Measurements from ENCODE around the gene SELENON. TPM values are rescaled to one million over a fixed set of nuclear protein-coding genes. Genes with fewer than 3 reads are reported as not detected.
A peak's percentile ranks its signal among the peaks of the same experiment; 100 is the strongest.

SELENON gene
- total RNA-seq, 1 donor from 2014 or later = 146 TPM

GRCh38 chr1:25863486-25864262, 63.7 kb downstream of the SELENON start:
- Mint-ChIP-seq H3K4me3 (peak overlapping the region; percentile 56), H3K27me3 (ENCODE audit: low read depth) (no peaks in the 10 kb centered on the region), H3K4me1 (peaks cover 42% of the 10 kb centered on the region), H3K27ac (ENCODE audit: unreplicated experiment) (no peak overlapping the region), H3K36me3 (ENCODE audit: low read depth) (peaks cover 10% of the 10 kb centered on the region), H3K9me3 (no peaks in the 10 kb centered on the region)
- no peak for DNase-seq (ENCODE audit: low read depth, low spot score)
- TF ChIP-seq CTCF (conservative IDR thresholded peaks at IDR 0.05) = no peak

GRCh38 chr1:25864434-25864833, 64.4 kb downstream of the SELENON start:
- no peak for TF ChIP-seq CTCF (conservative IDR thresholded peaks at IDR 0.05)
- no peak overlapping the region for H3K27ac Mint-ChIP-seq (ENCODE audit: unreplicated experiment)
- H3K4me1 Mint-ChIP-seq = peaks cover 36% of the 10 kb centered on the region
- H3K36me3 Mint-ChIP-seq (ENCODE audit: low read depth) = peaks cover 10% of the 10 kb centered on the region
- H3K9me3 Mint-ChIP-seq = no peaks in the 10 kb centered on the region
- no peaks in the 10 kb centered on the region for H3K27me3 Mint-ChIP-seq (ENCODE audit: low read depth)
- DNase-seq (ENCODE audit: low read depth, low spot score) = no peak
- H3K4me3 Mint-ChIP-seq = peak overlapping the region; percentile 56

GRCh38 chr1:25866288-25866687, 66.3 kb downstream of the SELENON start:
- Mint-ChIP-seq H3K9me3 (no peaks in the 10 kb centered on the region), H3K4me3 (peak overlapping the region; percentile 45), H3K4me1 (peaks cover 24% of the 10 kb centered on the region), H3K36me3 (ENCODE audit: low read depth) (peaks cover 10% of the 10 kb centered on the region), H3K27me3 (ENCODE audit: low read depth) (no peaks in the 10 kb centered on the region), H3K27ac (ENCODE audit: unreplicated experiment) (no peak overlapping the region)
- no peak for DNase-seq (ENCODE audit: low read depth, low spot score)
- TF ChIP-seq CTCF (conservative IDR thresholded peaks at IDR 0.05) = no peak

- H3K27me3 Mint-ChIP-seq (ENCODE audit: low read depth) = no peaks in the 10 kb centered on the region
- H3K27ac Mint-ChIP-seq (ENCODE audit: unreplicated experiment) = no peak overlapping the region
- peaks cover 10% of the 10 kb centered on the region for H3K36me3 Mint-ChIP-seq (ENCODE audit: low read depth)
- no peaks in the 10 kb centered on the region for H3K9me3 Mint-ChIP-seq
- peaks cover 14% of the 10 kb centered on the region for H3K4me1 Mint-ChIP-seq
- DNase-seq (ENCODE audit: low read depth, low spot score) = no peak
- H3K4me3 Mint-ChIP-seq = no peak overlapping the region
- TF ChIP-seq CTCF (conservative IDR thresholded peaks at IDR 0.05) = no peak
Observed at GRCh38 chr1:25867210-25867991, 67.4 kb downstream of the SELENON start.

Other genes starting within 250 kb of the SELENON start
- gene MAN1C1, start 183.4 kb upstream of the SELENON start, total RNA-seq = 19.8 and 22.6 TPM in 2 replicates
- 61.1 and 68.6 TPM in 2 replicates for gene MTFR1L, start 19.8 kb downstream of the SELENON start, total RNA-seq
- gene AUNIP, start 59.3 kb downstream of the SELENON start, total RNA-seq = 13.6 and 15.2 TPM in 2 replicates
- gene PAQR7, start 75.5 kb downstream of the SELENON start, total RNA-seq = 12.7 and 13.3 TPM in 2 replicates
- gene STMN1, start 106.2 kb downstream of the SELENON start, total RNA-seq = 934 and 986 TPM in 2 replicates
- 10.6 and 10.7 TPM in 2 replicates for gene PAFAH2, start 197.9 kb downstream of the SELENON start, total RNA-seq
- 7.6 and 8.1 TPM in 2 replicates for gene EXTL1, start 221.6 kb downstream of the SELENON start, total RNA-seq
- not detected in 2 replicates for gene SLC30A2, start 245.9 kb downstream of the SELENON start, total RNA-seq

Measured in neural crest cell (in vitro differentiated cells).